Liver (tissue), 9 donors: ENCODE measurements around the gene GPR26. TPM values are rescaled to one million over a fixed set of nuclear protein-coding genes. Genes with fewer than 3 reads are reported as not detected.

ENCODE experiments used
- DNase-seq: peaks from one replicate; pipeline ENCODE4 v3.0.0-alpha.2; 2017; ENCODE audit warnings: low spot score
- H3K27ac ChIP-seq, 2 donors: one replicate each; pipeline ENCODE4 v1.7.0; 2013; ENCODE audit warnings: inconsistent platforms in 2 of 2, low read length in 2 of 2, control low read depth in 1 of 2, low read depth in 1 of 2, mild to moderate bottlenecking in 1 of 2
- H3K27me3 ChIP-seq, 4 donors: one replicate each; pipeline versions ENCODE4 v1.6.1 to v1.7.0; 2013; ENCODE audit warnings: low read length in 3 of 4, inconsistent platforms in 1 of 4, mild to moderate bottlenecking in 1 of 4, moderate library complexity in 1 of 4; ENCODE audit not compliant: control insufficient read depth in 4 of 4, insufficient read depth in 4 of 4
- H3K36me3 ChIP-seq, 4 donors: one replicate each; pipeline versions ENCODE4 v1.6.1 to v1.7.0; 2013; ENCODE audit warnings: low read length in 3 of 4, mild to moderate bottlenecking in 3 of 4, low read depth in 1 of 4, moderate library complexity in 1 of 4; ENCODE audit not compliant: control insufficient read depth in 4 of 4, insufficient read depth in 3 of 4
- H3K4me1 ChIP-seq, 4 donors: one replicate each; pipeline versions ENCODE4 v1.6.1 to v1.7.0; 2013; ENCODE audit warnings: low read length in 3 of 4, mild to moderate bottlenecking in 3 of 4, moderate library complexity in 1 of 4; ENCODE audit not compliant: control insufficient read depth in 4 of 4, insufficient read depth in 4 of 4
- H3K4me3 ChIP-seq, 3 donors: one replicate each; pipeline versions ENCODE4 v1.6.1 to v1.7.0; 2013; ENCODE audit warnings: low read length in 3 of 3, control low read depth in 1 of 3, low read depth in 1 of 3, mild to moderate bottlenecking in 1 of 3
- H3K9ac ChIP-seq, 2 donors: one replicate each; pipeline ENCODE4 v1.7.0; 2013; ENCODE audit warnings: low read length in 2 of 2, mild to moderate bottlenecking in 2 of 2, moderate library complexity in 2 of 2, control low read depth in 1 of 2, low read depth in 1 of 2
- H3K9me3 ChIP-seq, 4 donors: one replicate each; pipeline versions ENCODE4 v1.6.1 to v1.7.0; 2013; ENCODE audit warnings: low read length in 3 of 4; ENCODE audit not compliant: control insufficient read depth in 4 of 4
- EGR1 ChIP-seq, 2 donors: IDR thresholded peaks; 2 replicates each; pipeline ENCODE4 v1.6.1; 2016 to 2018; ENCODE audit warnings: antibody characterized with exemption in 2 of 2, low read depth in 2 of 2
- GABPA ChIP-seq, 2 donors: IDR thresholded peaks in 1 of 2; conservative IDR thresholded peaks in 1 of 2; 2 replicates each; pipeline ENCODE4 v1.6.1; 2016; ENCODE audit warnings: antibody characterized with exemption in 2 of 2, mild to moderate bottlenecking in 1 of 2, moderate library complexity in 1 of 2
- HNF4G ChIP-seq: IDR thresholded peaks from 2 replicates; pipeline ENCODE4 v1.6.1; 2016; ENCODE audit warnings: antibody characterized with exemption
- JUND ChIP-seq, 2 donors: IDR thresholded peaks; 2 replicates each; pipeline ENCODE4 v1.6.1; 2016; ENCODE audit warnings: antibody characterized with exemption in 2 of 2
- NR2F2 ChIP-seq: IDR thresholded peaks from 2 replicates; pipeline ENCODE4 v1.6.1; 2016; ENCODE audit warnings: antibody characterized with exemption
- RAD21 ChIP-seq, 2 donors: IDR thresholded peaks; 2 replicates each; pipeline ENCODE4 v1.6.1; 2016; ENCODE audit warnings: antibody characterized with exemption in 2 of 2, mild to moderate bottlenecking in 2 of 2
- REST ChIP-seq: IDR thresholded peaks from 2 replicates; pipeline ENCODE4 v1.6.1; 2016; ENCODE audit warnings: antibody characterized with exemption, mild to moderate bottlenecking
- RXRA ChIP-seq, 2 donors: IDR thresholded peaks; 2 replicates each; pipeline ENCODE4 v1.6.1; 2017 to 2018; ENCODE audit warnings: antibody characterized with exemption in 2 of 2, mild to moderate bottlenecking in 1 of 2
- SP1 ChIP-seq: IDR thresholded peaks from 2 replicates; pipeline ENCODE4 v1.6.1; 2018; ENCODE audit warnings: antibody characterized with exemption, mild to moderate bottlenecking
- TAF1 ChIP-seq: conservative IDR thresholded peaks from 2 replicates; pipeline ENCODE4 v1.6.1; 2016; ENCODE audit warnings: antibody characterized with exemption, mild to moderate bottlenecking
- ZBTB33 ChIP-seq: IDR thresholded peaks from 2 replicates; pipeline ENCODE4 v1.6.1; 2016; ENCODE audit warnings: antibody characterized with exemption
- WGBS: extraction: QIAGEN DNeasy Blood & Tissue Kit; methylation state at CpG from one replicate; pipeline ENCODE4 v1.1.7; 2013; 5-methylcytosine and 5-hydroxymethylcytosine counted together
- polyA plus RNA-seq, 2 donors: library from polyadenylated mRNA; stranded (reverse) in 1 of 2; unstranded in 1 of 2; fragments of 200-250 nt in 1 of 2; fragments of >200 nt in 1 of 2; fragmentation: Nextera tagmentation in 1 of 2; extraction: Ambion mirVana in 1 of 2; gene quantifications; one replicate each; pipeline versions ENCODE4 v1.2.1 to v1.2.3, GENCODE V29; 2013 to 2015
- total RNA-seq, 2 donors: library from RNA; depleted of rRNA; stranded (reverse); fragments of >200 nt; gene quantifications; one replicate each; pipeline ENCODE4 v1.2.3, GENCODE V29; 2014
- TF ChIP-seq, protein P1 (sequence below): IDR thresholded peaks from 2 replicates; pipeline ENCODE4 v1.6.1; 2016; ENCODE audit warnings: antibody characterized with exemption
- TF ChIP-seq, protein P2 (sequence below): fragments of 150-350 bp; IDR thresholded peaks from 2 replicates; pipeline ENCODE4 v1.5.1; 2017; ENCODE audit warnings: improper control_type of control experiment, low read depth, low read length; ENCODE audit not compliant: missing input control
- donor health status: healthy.
- donor health status: healthy.
- donor health status: healthy.
- donor health status: healthy.
- donor health status: healthy.

GPR26 gene
- total and polyA plus RNA-seq, 4 donors: not detected

DNA sequence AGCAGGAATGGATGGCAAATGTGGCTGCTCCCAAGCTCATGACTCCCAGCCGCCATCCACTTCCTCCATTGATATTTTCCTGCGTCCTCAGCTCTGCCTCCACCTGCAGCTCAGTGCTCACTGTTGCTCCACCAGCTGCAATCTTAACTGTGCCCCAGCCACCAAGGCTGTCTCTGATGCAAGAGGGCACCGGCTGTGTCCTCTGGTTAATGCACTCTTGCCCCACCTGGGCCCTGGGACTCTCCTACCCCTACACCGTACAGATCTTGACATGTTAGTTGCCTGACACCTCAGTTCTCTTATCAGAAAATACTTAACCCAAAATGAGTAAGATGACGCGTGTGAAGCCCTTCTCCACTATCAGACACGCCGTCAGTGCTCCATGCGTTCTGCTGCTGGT lies 45.5 kb upstream of the GPR26 start:
- Histone ChIP-seq H3K36me3 (no peaks in the 10 kb centered on the region), H3K27ac (no peak overlapping the region), H3K4me1 (no peaks in the 10 kb centered on the region), H3K27me3 (no peaks in the 10 kb centered on the region), H3K9ac (no peak overlapping the region), H3K9me3 (no peaks in the 10 kb centered on the region), H3K4me3 (no peak overlapping the region)
- DNase-seq: no peak
- WGBS: 63% methylated on average over 9 of the region's 9 CpGs
- no peak for TF ChIP-seq ZBTB33
- TF ChIP-seq JUND (IDR thresholded peaks at IDR 0.05): no peak
- TF ChIP-seq GABPA (IDR thresholded peaks at IDR 0.05 in 1 of 2, conservative IDR thresholded peaks at IDR 0.05 in 1 of 2): no peak
- TF ChIP-seq HNF4G: no peak
- TF ChIP-seq, protein P1, sequence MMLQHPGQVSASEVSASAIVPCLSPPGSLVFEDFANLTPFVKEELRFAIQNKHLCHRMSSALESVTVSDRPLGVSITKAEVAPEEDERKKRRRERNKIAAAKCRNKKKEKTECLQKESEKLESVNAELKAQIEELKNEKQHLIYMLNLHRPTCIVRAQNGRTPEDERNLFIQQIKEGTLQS: no peak
- TF ChIP-seq EGR1 (IDR thresholded peaks at IDR 0.05; ENCODE audit: low read depth in 2 of 2): no peak
- no peak for TF ChIP-seq NR2F2
- TF ChIP-seq, protein P2, sequence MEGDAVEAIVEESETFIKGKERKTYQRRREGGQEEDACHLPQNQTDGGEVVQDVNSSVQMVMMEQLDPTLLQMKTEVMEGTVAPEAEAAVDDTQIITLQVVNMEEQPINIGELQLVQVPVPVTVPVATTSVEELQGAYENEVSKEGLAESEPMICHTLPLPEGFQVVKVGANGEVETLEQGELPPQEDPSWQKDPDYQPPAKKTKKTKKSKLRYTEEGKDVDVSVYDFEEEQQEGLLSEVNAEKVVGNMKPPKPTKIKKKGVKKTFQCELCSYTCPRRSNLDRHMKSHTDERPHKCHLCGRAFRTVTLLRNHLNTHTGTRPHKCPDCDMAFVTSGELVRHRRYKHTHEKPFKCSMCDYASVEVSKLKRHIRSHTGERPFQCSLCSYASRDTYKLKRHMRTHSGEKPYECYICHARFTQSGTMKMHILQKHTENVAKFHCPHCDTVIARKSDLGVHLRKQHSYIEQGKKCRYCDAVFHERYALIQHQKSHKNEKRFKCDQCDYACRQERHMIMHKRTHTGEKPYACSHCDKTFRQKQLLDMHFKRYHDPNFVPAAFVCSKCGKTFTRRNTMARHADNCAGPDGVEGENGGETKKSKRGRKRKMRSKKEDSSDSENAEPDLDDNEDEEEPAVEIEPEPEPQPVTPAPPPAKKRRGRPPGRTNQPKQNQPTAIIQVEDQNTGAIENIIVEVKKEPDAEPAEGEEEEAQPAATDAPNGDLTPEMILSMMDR: no peak
- no peak for TF ChIP-seq RXRA (IDR thresholded peaks at IDR 0.05)

DNA sequence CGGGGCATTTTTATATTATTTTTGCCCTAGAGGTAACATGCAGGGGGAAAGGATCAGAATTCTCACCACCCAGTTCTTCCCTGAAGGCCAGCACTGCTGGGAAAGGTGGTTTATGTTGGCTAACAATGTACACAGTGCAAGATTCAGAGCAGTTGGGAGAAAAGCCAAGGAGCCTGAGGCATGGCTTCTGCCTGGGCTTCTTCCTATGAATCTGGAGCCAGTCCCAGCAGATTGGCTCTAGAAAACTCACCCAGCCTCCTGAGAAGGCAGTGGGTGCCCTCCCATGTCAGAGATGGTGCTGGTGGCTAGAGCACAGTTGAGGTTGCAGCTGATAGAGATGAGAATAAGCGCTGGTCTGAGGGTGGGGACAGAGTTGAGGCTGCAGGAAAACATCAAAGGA lies 44.7 kb upstream of the GPR26 start:
- 69% methylated on average over 2 of the region's 2 CpGs for WGBS
- H3K27ac ChIP-seq: no peak overlapping the region
- H3K36me3 ChIP-seq: no peaks in the 10 kb centered on the region
- no peaks in the 10 kb centered on the region for H3K9me3 ChIP-seq
- H3K4me1 ChIP-seq: no peaks in the 10 kb centered on the region
- DNase-seq: no peak
- no peak overlapping the region for H3K4me3 ChIP-seq
- no peaks in the 10 kb centered on the region for H3K27me3 ChIP-seq
- H3K9ac ChIP-seq: no peak overlapping the region
- no peak for TF ChIP-seq REST
- no peak for TF ChIP-seq RXRA (IDR thresholded peaks at IDR 0.05)
- TF ChIP-seq SP1: no peak
- TF ChIP-seq RAD21 (IDR thresholded peaks at IDR 0.05): no peak
- no peak for TF ChIP-seq TAF1
